GM12874 (cell line): Measurements from ENCODE around the gene ZNF280D.

Source experiments
- TF ChIP-seq, protein P1 (sequence below): IDR thresholded peaks from 2 replicates; pipeline ENCODE4 v1.5.1; 2011; ENCODE audit warnings: low read depth, mild to moderate bottlenecking, control low read depth, low read length, moderate library complexity; ENCODE audit not compliant: insufficient read depth

Gene ZNF280D

DNA sequence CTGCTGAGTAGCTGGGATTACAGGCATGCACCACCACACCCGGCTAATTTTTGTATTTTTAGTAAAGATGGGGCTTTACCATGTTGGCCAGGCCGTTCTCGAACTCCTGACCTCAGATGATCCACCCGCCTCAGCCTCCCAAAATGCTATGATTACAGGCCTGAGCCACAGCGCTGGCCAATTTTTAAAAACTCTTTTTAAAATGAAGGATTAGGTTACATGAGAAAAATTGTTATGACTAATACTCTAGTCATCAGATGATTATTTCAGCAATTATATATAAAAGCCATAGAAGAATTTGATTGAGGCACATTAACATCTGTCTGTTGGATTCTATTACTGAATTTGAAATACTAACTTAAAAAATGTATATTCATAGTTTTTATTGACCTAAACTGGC lies 134.3 kb downstream of the ZNF280D start:
- TF ChIP-seq, protein P1, sequence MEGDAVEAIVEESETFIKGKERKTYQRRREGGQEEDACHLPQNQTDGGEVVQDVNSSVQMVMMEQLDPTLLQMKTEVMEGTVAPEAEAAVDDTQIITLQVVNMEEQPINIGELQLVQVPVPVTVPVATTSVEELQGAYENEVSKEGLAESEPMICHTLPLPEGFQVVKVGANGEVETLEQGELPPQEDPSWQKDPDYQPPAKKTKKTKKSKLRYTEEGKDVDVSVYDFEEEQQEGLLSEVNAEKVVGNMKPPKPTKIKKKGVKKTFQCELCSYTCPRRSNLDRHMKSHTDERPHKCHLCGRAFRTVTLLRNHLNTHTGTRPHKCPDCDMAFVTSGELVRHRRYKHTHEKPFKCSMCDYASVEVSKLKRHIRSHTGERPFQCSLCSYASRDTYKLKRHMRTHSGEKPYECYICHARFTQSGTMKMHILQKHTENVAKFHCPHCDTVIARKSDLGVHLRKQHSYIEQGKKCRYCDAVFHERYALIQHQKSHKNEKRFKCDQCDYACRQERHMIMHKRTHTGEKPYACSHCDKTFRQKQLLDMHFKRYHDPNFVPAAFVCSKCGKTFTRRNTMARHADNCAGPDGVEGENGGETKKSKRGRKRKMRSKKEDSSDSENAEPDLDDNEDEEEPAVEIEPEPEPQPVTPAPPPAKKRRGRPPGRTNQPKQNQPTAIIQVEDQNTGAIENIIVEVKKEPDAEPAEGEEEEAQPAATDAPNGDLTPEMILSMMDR = no peak

DNA sequence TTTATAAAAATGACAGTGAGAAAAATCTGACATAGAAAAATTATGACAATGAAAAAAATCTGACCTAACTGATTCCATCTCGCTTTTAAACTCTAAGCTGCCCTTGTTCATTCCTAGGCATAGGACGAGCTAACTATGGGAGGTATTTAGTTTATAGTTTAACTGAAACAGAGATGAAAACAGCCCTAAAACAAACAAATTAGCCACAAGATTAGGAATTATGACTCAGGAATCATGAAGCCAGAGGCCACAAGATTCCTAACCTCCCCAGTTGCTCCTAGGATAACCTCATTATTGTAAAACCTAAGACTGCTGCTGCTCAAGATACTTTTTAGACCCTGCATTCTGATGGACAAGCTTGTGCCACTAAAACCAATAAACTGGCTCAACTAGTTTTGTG lies 145.6 kb downstream of the ZNF280D start:
- TF ChIP-seq, protein P1 = no peak

DNA sequence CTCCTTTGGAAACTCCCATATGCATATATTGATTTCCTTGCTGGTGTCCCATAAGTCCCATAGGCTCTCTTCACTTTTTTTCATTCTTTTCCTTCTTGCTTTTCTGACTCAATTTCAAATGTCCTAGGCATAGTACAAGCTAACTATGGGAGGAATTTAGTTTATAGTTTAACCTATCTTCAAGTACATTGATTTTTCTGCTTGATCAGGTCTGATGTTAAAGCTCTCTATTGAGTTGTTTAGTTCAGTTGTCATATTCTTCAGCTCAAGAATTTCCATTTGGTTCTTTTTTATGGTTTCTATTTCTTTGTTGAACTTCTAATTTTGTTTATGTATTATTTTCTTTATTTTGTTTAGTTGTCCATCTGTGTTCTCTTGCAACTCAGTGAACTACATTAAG lies 147.1 kb downstream of the ZNF280D start:
- TF ChIP-seq, protein P1 = no peak

DNA sequence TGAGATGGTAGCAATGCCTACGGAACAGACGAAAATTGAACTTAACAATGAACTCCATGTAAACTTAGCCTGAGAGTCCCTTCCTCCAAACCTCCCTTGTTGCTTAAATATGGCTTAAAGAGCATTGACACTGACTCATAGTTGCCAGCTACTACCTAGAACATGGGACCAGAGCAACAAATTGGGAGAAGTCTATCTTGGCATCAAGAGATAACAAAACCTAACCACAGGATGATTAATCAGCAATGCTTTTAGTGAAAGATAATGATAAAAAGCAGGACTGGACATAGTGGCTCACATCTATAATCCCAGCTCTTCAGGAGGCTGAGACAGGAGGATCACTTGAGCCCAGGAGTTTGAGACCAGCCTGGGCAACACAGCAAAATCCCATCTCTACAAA lies 150.5 kb downstream of the ZNF280D start:
- TF ChIP-seq, protein P1 = no peak
